ENCODE results near the gene FAM219A.
"Not testable (repeated sequence)": the region's sequence is repeated elsewhere in the genome, so short reads cannot be mapped to it uniquely, and the experiment has no call there.

FAM219A gene

DNA sequence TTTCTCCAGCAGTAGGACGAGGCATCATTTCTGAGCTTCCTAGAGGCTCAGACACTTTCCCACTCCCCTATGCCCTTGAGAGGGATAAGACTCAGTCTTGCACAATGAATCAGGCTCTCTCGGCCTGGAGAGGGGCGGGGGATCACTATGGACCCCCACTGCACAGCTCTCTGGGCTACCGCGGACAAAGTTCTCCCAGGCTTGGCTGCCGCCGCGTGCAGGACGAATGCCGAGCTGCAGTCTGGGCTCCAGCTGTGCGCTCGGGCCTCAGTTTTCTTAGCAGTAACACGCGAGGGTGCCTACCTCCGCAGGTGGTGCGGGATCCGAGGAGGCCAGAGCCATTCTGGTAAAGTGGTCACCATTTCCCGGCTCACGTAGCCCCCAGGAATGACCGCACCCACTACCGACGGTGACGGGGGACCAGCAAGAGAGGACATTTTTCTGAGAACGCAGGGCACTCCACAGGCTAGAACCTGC, 78.3 kb downstream of the FAM219A start:
- in situ Hi-C loops (cut with MboI; ENCODE audit: low sequenced_read_pairs): no loop called here

DNA sequence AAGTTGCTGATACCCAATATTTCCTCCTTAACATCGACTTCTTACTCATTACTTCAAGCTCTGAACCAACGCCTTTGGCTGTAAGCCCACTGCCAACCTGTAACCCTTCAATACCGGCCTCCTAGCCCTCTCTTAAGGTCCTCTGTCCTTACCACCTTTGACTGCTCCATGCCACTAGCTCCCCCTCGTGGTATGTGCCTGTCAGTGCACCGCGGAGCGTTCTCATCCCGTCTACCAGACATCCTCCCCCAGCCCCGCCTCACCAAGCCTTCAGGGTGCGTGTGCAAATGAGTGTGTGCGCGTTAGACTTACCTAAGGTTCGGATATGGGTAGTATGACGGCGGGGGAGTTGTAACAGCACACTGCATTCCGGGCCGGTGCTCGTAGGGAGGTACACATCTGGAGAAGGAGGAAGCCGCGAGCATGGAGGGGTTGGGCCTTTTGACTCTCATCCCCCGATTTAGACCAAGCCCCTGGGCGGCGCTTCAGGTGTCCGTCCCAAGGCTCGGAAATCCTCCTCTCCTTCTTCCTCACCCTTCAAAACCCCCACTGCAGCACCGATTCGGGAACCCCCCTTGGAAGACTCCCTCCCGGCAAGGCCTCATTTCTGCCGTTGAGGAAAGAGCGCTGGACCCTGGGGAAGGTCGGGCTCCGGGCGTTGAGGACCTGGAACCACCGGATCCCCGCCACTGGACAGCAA, 78.9 kb downstream of the FAM219A start:
- in situ Hi-C loops (cut with MboI; ENCODE audit: low sequenced_read_pairs): no loop called here

DNA sequence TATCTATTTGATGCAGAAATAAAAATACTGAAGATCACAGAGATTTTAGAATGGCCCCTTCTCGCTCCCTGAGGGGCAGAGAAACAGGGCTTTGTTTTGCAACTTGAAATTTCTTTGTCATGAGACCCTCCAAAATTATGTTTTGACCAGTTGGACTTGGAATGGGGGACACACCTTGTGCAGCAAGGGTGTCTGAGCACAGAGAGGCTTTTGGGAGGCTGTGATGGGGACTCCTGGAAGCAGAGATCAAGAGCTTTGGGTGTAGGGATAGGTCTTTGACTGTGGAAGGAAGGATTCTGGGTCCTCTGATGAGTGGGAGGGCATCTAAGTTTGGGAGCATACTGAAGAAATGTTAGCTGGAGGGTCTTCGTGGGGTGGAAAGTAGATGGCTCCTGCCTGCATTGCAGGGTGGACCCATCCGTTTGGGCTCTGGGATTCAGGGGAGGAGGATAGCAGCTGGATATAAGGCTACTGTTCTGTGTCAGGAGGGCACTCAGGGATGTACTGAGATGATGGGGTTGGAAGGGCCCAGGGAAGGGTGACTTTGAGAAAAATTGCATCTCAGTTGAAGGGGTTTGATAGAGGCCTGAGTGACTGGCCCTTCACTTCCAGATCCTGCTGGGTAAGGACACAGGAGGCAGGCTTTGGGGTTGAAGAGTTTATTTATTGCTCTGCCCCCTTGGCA, 79.9 kb downstream of the FAM219A start:
- in situ Hi-C loops (cut with MboI; ENCODE audit: low sequenced_read_pairs): no loop called here

DNA sequence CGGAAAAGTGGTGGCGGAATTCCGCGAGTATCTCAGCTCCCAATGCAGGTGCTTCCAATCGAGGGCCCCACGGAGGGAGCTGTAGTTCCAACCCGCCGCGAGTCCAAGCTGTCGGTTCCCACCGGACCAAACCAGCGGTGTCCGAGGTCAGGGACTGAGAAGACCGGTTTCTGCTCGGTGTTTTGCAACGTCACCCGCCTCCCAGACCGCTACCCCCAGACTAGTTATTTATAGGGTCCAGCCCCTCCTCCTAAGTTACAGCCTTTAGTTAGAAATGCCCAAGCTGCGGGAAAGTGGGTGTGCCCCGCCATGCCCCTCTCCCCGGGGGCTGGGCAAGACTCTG, 81.0 kb downstream of the FAM219A start:
- in situ Hi-C loops (cut with MboI; ENCODE audit: low sequenced_read_pairs): no loop called here

DNA sequence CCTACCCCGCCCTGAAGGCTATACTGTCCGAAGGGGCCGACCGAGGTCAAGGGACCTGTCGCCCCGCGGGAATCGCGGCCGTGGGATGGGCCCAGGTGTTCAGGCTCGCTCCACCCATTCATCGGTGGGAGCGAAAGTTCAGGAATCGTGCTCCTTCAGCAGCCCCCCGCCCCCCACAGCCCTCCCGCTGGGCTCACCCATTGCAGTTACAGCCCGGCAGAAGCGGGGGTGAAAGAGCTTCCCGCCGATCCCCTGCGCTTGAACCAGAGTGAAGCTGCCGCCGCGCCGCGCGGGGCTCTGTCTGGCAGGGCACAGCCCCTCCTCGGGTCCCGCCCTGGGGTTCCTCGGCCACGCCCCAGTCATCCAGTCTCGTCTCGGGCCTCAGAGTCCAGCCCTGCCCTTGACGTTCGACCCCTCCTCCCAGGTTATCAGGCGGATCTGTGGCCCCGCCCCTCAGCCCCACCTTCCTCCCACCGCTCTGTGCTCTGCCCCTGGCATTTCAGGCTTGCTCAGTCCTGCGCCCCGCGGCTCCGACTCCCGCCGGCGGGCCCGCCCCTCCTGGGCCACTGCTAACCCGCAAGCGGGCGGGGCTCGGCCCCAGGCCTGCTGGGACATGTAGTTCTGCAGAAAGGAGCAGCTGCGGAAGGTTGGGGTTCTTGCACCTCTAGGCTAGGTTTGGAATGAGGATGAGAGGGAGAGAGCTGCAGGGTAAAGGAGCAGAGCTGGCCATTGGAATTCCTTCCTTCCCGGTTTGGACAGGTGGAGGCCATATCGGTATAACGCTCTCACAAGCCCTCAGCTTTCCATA, 81.6 kb downstream of the FAM219A start, which contains the start of gene MYORG:
MYORG (minus strand) TSS at position 303 of the 808 bp plus-strand sequence. CDS start 3,955 bp downstream, outside the sequence.
- in situ Hi-C loops (cut with MboI; ENCODE audit: low sequenced_read_pairs): no loop called here

DNA sequence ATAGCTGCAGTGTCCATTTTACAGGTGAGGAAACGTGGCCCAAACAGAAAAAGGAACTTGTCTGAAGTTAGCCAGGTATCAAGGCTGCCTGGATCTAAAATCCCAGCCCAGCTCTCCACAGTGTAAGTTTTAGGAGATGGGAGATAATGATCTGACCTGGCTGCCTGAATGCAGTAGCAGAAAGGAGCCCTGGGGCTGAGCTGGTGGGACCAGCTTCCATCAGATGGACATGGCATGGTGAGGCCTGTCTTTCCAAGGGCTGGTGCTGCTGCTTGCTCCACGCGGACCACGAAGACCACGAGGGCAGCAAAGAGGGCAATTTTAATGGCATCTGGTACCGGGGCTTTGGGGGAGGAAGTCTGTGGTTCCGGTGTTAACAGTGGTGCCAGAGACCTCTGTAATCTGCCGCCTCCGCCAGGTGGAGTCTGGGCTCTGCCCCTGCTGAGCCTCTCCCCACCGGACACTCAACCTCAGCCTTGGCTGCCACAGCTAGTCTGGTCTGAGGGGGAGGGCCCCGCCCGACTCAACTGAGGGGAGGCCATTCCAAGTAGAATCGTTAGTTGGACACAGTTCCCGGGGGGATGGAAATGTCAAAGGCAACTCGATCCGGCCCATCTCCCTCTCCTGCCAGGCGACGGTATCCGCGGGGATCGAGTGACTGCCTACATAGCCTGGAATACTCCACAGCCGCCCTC, 82.3 kb downstream of the FAM219A start:
- in situ Hi-C loops (cut with MboI; ENCODE audit: low sequenced_read_pairs): no loop called here

DNA sequence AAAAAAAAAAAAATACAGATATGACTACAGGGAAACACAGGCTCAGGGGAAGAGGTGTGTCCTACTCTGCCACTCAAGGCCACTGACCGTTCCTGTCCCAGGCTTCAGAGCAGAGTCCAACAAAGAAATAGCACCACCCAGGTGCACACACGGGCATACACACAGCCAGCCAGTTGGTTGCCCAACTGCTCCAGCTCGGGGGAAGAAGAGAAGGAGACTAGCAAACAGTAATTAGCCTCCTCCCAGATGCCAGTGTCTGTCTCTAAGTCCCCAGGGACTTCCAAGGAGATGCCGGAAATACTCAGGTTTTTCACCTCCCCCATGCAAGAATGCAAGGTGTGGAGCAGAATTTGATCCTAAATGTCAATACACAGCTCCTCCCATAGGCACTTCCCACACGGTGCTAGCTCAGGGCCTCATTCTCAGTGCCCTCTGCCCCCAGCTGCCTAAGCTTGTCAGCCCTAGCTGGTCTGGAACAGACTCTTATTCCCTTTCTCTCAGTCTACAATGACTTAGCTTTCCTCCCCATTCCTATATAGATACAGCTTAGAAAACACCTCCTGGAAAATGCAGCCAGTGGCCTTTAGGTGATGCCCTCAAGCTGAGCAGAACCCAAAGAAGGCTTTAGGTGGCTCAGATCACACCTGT, 83.3 kb downstream of the FAM219A start:
- in situ Hi-C loops (cut with MboI; ENCODE audit: low sequenced_read_pairs): no loop called here

DNA sequence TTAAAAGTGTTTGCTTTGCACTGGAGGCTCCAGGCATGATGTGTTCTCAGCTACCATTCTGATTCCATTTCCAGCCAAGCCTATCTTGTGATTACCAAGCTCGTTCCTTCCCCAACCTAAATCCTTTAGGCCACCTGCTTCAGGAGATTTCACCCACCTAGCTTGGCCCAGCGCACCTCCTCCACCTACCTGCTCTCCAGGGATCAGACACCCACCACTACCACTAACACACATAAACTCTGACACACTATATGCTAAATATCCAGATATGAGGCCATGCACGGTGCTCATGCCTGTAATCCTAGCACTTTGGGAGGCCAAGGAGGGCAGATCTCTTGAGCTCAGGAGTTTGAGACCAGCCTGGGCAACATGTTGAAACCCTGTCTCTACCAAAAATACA, 84.0 kb downstream of the FAM219A start:
- in situ Hi-C loops (cut with MboI; ENCODE audit: low sequenced_read_pairs): no loop called here

DNA sequence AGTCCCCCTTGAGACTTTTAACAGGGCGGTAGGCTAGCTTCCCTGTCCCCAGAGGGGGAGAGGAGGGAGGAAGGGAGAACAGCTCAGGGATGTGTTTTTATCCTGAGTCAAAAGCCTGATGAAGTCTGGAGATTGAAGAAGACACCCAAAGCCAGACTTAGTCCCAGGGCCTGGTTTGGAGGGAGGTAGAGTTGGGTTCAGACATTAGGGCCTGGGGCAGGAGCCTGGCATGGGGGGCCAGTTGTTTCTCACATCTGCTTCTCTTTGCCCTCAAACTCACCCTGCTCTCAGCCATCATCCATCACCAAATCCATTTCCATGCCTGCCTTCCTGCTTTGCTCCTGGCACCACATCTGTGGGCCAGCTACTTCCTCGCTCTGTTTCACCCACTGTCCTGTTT, 84.6 kb downstream of the FAM219A start:
- in situ Hi-C loops (cut with MboI; ENCODE audit: low sequenced_read_pairs): no loop called here

DNA sequence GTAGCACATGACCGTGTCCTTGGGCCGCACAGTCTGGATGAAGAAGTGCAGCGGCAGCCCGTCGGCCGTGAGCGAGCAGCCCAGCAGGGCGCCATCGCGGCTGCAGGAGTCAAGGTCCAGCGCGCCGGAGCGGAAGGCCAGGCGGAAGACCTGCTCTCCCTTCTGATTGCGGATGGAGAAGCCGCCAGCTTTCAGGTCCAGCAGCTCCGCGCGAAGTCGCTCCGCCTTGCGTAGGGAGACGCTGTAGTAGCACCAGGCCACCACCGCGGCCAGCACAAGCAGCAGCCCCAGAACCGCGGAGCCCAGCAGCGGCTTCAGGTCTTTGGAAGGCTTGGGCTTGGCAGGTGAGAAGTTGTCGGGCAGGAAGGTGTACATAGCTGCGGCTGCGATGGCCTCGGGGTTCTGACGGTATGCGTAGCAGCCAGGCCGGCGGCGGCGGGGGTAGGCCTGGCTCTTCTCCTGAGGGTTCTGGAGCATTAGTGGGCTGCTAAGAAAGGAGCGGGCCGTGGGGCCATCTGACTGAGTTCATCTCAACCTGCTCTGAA, 85.8 kb downstream of the FAM219A start:
- in situ Hi-C loops (cut with MboI; ENCODE audit: low sequenced_read_pairs): no loop called here

DNA sequence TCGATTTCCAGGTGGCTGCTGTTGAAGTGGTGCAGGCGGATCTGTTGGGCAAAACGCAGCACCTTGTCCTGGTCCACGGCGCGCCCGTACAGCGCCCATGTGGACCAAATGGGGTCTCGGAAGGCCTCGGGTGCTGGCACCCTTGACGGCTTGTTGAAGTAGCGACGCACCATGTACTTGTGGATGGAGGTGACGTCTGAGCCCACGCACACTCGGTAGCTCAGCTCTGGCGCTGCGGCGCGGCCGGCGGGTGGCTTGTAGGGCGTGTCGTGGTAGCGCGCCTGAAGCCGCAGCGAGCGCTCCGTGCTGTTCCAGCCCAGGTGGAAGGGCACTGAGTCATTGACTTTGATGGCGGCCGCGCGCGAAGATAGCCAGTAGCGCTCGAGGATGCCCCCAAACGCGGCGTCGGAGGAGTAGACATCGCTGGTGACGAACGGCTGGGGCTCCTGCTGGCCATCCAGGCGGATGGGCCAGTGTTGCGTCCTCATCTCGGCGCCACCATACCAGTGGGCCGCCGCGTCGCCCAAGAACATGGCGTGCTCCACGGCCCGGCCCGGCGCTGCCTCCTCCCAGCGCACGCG, 86.4 kb downstream of the FAM219A start:
- in situ Hi-C loops (cut with MboI; ENCODE audit: low sequenced_read_pairs): no loop called here

DNA sequence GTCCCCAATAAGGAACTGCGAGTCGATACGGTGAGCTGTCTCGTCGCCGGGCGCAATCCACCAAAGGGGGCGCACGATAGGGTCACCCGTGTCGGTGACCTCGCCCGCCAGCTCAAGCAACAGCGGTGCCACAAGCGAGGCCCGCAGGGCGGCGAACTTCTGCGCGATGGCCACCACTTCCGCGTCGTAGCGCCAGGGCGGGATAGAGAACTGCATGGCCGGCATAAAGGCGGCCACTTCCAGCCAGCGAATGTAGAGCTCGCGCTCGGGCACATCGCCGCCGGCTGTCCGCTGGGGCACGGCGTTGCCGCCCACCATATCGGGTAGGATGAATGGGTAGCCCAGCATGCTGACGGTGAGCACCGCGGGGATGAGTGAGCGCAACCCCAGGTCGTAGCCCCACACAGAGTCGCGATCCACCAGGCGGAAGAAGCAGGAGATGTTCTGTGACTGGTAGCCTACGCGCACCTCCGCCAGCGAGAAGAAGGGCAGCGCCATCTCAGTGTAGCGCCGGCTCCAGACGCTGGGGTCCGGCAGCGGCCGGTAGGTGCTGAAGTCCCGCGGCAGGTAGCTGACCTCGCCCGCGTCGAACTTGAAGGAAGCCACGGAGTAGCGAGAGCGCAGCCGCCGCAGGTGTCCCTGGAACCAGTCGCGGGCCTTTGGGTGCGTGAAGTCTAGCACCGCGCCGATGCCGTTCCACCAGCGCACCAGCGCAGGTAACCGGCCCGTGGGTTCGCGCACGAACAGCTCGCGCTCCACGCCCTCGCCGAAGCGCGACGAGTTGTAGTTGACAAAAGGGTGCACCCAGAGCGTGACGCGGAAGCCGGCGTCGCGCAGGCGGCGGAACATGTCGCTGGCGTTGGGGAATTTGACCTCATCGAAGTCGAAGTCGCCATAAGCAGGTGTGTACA, 87.1 kb downstream of the FAM219A start:
- in situ Hi-C loops (cut with MboI; ENCODE audit: low sequenced_read_pairs): no loop called here

DNA sequence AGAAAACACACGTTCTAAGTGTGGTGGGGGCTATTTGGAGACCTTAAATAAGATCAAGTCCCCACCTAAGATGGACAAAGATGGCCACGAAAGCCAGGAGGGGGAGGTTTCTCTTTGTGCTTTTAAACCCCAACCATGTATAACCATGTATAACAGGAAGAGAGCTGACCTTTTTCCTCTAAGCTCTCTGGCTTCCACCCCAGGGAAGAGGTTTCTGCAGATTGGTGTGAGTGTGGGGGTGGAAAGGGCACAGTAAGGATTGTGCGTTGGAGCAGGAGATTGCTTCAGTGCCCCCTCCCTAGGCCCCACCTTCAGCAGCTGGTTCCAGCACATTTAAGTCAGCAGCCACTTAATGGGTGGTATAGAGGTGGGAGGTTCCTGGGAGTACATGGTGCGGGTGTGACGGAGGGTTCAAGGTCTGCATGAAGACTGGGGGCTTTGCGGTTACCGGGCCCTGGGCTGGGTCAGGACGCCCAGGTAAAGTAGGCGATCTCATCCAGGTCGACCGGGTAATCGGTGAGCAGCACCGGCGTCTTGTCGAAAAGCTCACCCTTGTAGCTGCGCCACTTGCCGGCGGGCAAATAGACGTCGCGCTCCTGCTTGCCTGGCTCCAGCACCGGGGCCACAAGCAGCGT, 87.9 kb downstream of the FAM219A start:
- in situ Hi-C loops (cut with MboI; ENCODE audit: low sequenced_read_pairs): no loop called here

DNA sequence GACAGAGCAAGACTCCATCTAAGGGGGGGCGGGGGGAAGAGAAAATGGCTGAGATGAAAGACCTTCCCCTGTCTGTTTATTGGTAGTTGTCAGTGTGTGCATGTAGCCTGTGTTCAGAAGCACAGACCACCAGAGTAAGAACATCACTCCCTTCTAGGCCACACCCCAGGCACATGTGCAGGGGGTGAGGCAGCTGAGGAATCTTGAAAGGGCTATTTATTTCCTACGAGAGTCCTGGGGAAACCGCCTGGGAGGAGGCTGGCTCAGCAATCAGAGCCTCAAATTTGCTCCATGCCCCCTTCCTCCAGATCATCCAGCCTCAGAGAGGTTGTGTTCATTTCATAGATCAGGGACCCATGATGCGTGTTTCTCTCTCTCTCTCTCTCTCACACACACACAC, 88.7 kb downstream of the FAM219A start:
- in situ Hi-C loops (cut with MboI; ENCODE audit: low sequenced_read_pairs): no loop called here

DNA sequence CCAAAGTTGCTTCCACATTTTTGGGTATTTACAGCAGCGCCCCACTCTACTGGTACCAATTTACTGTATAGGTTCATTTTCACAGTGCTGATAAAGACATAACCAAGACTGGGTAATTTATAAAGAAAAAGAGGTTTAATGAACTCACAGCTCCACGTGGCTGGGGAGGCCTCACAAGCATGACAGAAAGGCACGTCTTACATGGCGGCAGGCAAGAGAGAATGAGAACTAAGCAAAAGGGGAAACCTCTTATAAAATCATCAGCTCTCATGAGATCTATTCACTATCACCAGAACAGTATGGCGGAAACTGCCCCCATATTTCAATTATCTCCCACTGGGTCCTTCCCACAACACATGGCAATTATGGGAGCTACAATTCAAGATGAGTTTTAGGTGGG, 89.6 kb downstream of the FAM219A start:
- in situ Hi-C loops (cut with MboI; ENCODE audit: low sequenced_read_pairs): not testable (repeated sequence)

DNA sequence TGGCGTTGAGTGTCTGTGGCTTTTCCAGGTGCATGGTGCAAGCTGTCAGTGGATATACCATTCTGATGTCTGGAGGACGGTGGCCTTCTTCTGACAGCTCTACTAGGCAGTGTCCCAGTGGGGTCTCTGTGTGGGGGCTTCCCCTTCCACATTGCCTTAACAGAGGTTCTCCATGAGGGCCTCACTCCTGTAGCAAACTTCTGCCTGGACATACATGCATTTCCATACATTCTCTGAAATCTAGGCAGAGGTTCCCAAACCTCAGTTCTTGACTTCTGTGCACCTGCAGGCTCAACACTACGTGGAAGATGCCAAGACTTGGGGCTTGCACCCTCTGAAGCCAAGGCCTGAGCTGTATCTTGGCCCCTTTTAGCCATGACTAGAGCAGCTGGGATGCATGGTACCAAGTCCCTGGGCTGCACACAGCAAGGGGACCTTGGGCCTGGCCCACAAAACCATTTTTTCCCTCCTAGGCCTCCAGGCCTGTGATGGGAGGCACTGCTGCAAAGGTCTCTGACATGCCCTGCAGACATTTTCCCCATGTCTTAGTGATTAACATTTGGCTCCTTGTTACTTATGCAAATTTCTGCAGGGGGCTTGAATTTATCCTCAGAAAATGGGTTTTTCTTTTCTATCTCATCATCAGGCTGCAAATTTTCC, 90.5 kb downstream of the FAM219A start:
- in situ Hi-C loops (cut with MboI; ENCODE audit: low sequenced_read_pairs): not testable (repeated sequence)

DNA sequence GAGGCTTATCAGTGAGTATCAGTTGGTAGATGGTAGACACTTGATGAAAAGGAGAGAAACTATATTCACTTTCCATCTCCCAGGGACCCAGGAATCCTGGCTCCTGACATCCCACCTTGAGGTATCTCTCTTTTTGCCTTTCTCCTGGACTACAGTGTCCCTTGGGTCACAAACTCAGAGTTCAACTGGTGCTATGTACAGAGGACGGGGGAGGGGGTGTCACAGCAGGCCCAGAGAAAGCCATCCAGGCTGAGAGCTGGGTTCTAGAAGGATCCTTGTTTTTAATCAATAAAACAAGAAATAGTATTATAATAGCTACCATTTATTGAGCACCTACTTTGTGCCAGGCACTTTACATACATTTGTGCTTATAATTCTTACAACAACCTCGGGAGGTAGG, 92.0 kb downstream of the FAM219A start:
- in situ Hi-C loops (cut with MboI; ENCODE audit: low sequenced_read_pairs): no loop called here

DNA sequence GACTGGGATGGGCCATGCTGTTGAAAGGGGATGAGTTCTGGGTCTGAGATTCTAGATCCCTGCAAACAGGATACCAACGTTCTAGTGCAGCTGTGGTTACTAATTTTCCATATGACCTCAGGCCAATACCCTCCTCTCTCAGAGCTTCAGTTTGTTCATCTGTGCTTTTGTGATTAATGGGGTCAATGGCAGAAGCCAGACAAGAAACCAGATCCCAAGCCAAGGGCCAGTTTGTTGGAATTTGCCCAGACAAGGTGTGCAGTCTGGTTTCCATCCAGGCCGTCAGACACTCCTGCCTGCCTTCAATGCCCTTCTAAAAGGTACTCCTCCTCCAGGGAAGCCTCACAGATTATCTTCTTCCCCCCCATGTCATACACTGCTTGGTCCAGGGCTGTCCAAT, 93.1 kb downstream of the FAM219A start:
- in situ Hi-C loops (cut with MboI; ENCODE audit: low sequenced_read_pairs): no loop called here

All from HL-60/S4 (cell line).